ENCODE data around the gene SCN3B. TPM values are rescaled to one million over a fixed set of nuclear protein-coding genes. Genes with fewer than 3 reads are reported as not detected.

SCN3B gene
- total RNA-seq, 1 experiment from 2014 or later = 0.79 TPM

GRCh38 chr11:123584737-123585136, 69.7 kb downstream of the SCN3B start:
- ChIA-PET CTCF (interaction anchor here (2.2 kb wide), 1 partner anchor 8 kb away, joined by 16 read pairs; no protein-coding TSS in a partner anchor), POLR2A (no interaction called here)
- Mint-ChIP-seq H3K27me3 (ENCODE audit: low read depth) (no peaks in the 10 kb centered on the region; the same call in 1 of the 2 replicates), H3K9me3 (peaks cover 5% of the 10 kb centered on the region), H3K4me1 (peaks cover 42% of the 10 kb centered on the region), H3K4me3 (no peak overlapping the region), H3K27ac (no peak overlapping the region), H3K36me3 (peaks cover 4% of the 10 kb centered on the region; the same call in 1 of the 2 replicates)
- no peak for ATAC-seq
- TF ChIP-seq ZNF671 (CRISPR knock-in tag; IDR thresholded peaks at IDR 0.05) (no peak), JAZF1 (CRISPR knock-in tag; IDR thresholded peaks at IDR 0.05) (no peak), MYBL2 (CRISPR knock-in tag; IDR thresholded peaks at IDR 0.05) (no peak), ATF2 (CRISPR knock-in tag; IDR thresholded peaks at IDR 0.05; ENCODE audit: borderline replicate concordance, low read depth) (no peak), MXD4 (CRISPR knock-in tag; IDR thresholded peaks at IDR 0.05; ENCODE audit: borderline replicate concordance) (no peak), ZNF232 (CRISPR knock-in tag; IDR thresholded peaks at IDR 0.05) (no peak), FOXJ3 (CRISPR knock-in tag; IDR thresholded peaks at IDR 0.05; ENCODE audit: borderline replicate concordance) (no peak), ZNF138 (CRISPR knock-in tag; conservative IDR thresholded peaks at IDR 0.05) (no peak), AFF4 (CRISPR knock-in tag; IDR thresholded peaks at IDR 0.05; ENCODE audit: borderline replicate concordance) (no peak), HMGXB4 (CRISPR knock-in tag; IDR thresholded peaks at IDR 0.05) (no peak), SP1 (CRISPR knock-in tag; conservative IDR thresholded peaks at IDR 0.05) (no peak), NFYB (CRISPR knock-in tag; conservative IDR thresholded peaks at IDR 0.05; ENCODE audit: low read depth) (no peak), GRHL2 (CRISPR knock-in tag; IDR thresholded peaks at IDR 0.05; ENCODE audit: insufficient replicate concordance, severe bottlenecking) (no peak), STAT6 (CRISPR knock-in tag; conservative IDR thresholded peaks at IDR 0.05; ENCODE audit: low read depth) (no peak), ATF1 (CRISPR knock-in tag; IDR thresholded peaks at IDR 0.05) (no peak), TEAD4 (CRISPR knock-in tag; IDR thresholded peaks at IDR 0.05) (no peak)
- no peak for DNase-seq (ENCODE audit: low spot score)

GRCh38 chr11:123584186-123584585, 70.2 kb downstream of the SCN3B start:
- peaks cover 5% of the 10 kb centered on the region for H3K9me3 Mint-ChIP-seq
- ATAC-seq = no peak
- no peak overlapping the region for H3K27ac Mint-ChIP-seq
- peaks cover 42% of the 10 kb centered on the region for H3K4me1 Mint-ChIP-seq
- H3K4me3 Mint-ChIP-seq = no peak overlapping the region
- peaks cover 4% of the 10 kb centered on the region; the same call in 1 of the 2 replicates for H3K36me3 Mint-ChIP-seq
- ChIA-PET POLR2A (no interaction called here), CTCF (interaction anchor here (1.1 kb wide), 1 partner anchor 177 kb away, joined by 3 read pairs; no protein-coding TSS in a partner anchor)
- no peak for DNase-seq (ENCODE audit: low spot score)
- no peaks in the 10 kb centered on the region; the same call in 1 of the 2 replicates for H3K27me3 Mint-ChIP-seq (ENCODE audit: low read depth)
- TF ChIP-seq ZNF219 (CRISPR knock-in tag; IDR thresholded peaks at IDR 0.05; ENCODE audit: borderline replicate concordance) = no peak
- no peak for TF ChIP-seq FOXJ3 (CRISPR knock-in tag; IDR thresholded peaks at IDR 0.05; ENCODE audit: borderline replicate concordance)
- no peak for TF ChIP-seq ZBTB21 (CRISPR knock-in tag; IDR thresholded peaks at IDR 0.05; ENCODE audit: borderline replicate concordance)
- no peak for TF ChIP-seq JUN (CRISPR knock-in tag; IDR thresholded peaks at IDR 0.05)
- TF ChIP-seq ZNF317 (CRISPR knock-in tag; IDR thresholded peaks at IDR 0.05; ENCODE audit: borderline replicate concordance, low read depth) = no peak
- TF ChIP-seq AFF4 (CRISPR knock-in tag; IDR thresholded peaks at IDR 0.05; ENCODE audit: borderline replicate concordance) = no peak
- TF ChIP-seq PRRX2 (CRISPR knock-in tag; IDR thresholded peaks at IDR 0.05) = no peak
